GM20431 (cell line): ENCODE measurements around the gene USP36.
"Not testable (repeated sequence)": the region's sequence is repeated elsewhere in the genome, so short reads cannot be mapped to it uniquely, and the experiment has no call there.

Experiments used
- in situ Hi-C: fragments of 300-500 bp; cut with MseI, MboI; formaldehyde crosslinking; loops from one replicate; pipeline ENCODE4 v1.15.0; 2020; ENCODE audit warnings: low sequenced_read_pairs; ENCODE audit not compliant: unreplicated experiment

USP36 gene

DNA sequence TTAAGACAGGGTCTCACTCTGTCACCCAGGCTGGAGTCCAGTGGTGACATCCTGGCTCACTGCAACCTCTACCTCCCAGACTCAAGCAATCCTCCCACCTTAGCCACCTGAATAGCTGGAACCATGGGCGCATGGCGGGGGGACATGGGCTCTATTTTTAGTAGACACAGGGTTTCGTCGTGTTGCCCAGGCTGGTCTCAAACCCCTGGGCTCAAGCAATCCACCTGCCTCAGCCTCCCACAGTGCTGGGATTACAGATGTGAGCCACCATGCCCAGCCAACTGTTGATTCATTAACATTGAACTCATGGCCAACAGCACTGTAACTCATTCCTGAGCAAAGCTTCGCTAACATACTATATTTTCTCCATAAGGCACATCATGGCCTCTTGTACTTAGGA, 89.6 kb downstream of the USP36 start:
- in situ Hi-C loops, result not testable (repeated sequence)

DNA sequence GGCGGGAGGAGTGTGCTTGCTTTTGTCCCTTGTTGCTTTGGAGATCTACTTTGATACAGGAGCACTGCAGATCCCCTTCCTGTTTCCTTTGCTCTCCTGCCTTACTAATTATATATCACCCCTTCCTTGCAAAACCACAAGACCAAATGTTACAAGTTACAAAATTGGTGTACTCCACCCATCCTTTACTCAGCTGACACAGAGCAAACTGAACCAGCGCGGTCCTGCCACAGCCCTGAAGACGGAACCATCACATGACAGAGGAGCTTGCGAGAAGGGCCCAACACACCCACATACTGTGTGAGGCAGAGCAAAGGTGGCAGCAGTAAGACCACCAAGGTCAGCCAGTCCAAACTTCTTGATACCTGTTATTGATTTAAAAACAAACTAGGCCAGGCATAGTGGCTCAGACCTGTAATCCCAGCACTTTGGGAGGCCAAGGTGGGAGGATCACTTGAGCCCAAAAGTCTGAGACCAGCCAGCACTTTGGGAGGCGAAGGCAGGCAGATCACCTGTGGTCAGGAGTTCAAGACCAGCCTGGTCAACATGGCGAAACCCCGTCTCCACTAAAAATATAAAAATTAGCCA, 91.8 kb downstream of the USP36 start:
- in situ Hi-C loops, result no loop called here

DNA sequence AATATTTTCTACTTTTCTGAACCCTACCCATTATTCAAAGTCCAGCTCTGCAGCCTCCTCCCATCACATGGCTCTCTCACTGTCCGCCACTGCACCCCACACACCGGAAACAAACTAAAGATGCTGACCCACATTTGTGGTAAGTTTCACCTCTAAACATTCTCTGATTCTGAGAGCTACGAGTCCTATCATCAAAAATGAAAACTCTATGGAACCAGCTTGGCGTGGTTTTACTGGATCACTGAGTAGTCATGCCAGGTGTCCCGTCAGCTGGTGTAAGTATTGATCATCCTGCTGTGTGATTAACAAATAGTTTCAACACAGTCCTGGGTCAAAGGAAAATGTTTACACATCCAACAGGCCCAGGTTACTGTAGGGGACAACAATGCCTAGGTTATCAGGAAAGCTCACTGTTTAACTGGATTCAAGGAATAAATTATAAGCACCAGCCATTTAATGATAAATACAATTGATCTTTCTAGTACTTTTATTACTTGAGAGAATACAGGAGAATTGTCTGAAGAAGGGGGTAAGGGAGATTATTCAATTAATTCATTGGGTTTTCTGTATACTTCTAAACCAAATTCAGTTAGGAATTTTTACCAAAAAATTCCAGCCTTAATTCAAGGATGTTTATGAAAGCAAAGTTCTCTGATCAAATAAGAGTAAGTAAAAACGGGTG, 92.4 kb downstream of the USP36 start:
- in situ Hi-C loops, result no loop called here

DNA sequence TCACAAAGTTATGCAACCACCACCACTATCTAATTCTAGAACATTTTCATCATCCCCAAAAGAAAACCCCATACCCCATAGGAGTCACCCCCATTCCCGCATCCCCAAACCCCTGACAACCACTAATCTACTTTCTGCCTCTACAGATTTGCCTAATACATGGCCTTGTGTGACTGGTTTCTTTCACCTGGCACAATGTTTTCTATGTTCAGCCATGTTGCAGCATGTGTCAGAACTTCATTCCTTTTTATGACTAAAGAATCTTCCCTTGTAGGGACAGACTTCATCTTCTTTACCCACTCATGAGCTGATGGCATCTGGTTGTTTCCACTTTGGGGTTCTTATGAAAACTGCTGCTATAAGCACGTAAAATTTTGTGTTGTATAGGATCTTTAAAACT, 93.1 kb downstream of the USP36 start:
- in situ Hi-C loops, result no loop called here

DNA sequence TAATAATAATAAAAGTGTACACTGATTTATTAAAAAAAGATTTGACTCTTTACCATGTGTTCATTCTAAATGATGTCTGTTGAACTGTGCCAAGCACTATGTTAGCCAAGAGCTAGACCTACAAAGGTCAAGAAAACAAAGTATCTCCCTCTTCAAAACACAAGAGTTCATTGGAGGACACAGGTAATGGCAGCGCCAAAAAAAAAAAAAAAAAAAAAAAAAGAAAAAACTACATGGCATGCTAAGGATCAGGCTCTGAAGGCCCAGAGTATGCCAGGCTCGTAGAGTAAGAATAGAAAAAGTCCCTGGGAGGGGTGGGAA, 93.7 kb downstream of the USP36 start:
- in situ Hi-C loops, result no loop called here

DNA sequence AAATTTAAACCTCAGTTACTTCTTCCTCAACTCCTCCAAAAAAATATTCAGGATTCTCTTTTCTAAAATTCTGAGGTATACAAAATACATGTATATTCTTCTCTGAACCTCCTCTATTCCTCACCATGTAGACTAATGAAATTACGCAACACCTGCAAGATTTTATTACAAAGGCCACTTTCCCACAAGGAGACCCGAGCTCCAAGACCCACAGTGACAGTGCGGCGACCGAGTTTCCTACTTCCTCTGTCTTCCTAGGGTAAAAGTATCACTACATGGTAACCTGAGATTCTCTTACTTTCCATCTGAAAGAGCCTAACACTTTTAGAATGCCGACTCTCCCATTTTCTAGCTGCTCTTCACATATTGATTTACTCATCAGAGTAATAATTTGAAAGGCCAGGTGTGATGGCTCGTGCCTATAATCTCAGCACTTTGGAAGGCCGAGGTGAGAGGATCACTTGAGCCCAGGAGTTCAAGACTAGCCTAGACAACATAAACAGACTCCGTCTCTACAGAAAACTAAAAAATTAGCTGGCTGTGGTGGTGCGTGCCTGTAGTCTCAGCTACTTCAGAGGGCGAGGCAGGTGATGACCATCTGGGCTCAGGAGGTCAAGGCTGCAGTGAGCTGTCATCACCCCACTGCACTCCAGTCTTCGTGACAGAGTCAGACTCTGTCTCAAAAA, 94.2 kb downstream of the USP36 start:
- in situ Hi-C loops, result no loop called here
